Stomach smooth muscle (tissue), 2 donors: ENCODE data around the gene BNC1.

ENCODE experiments used
- H3K27ac ChIP-seq: one replicate; pipeline ENCODE4 v1.7.0; 2013; ENCODE audit warnings: mild to moderate bottlenecking, low read length, inconsistent platforms
- H3K27me3 ChIP-seq, 2 donors: one replicate each; pipeline ENCODE4 v1.7.0; 2013; ENCODE audit warnings: low read length in 2 of 2; ENCODE audit not compliant: insufficient read depth in 2 of 2, control insufficient read depth in 1 of 2
- H3K36me3 ChIP-seq, 2 donors: one replicate each; pipeline ENCODE4 v1.7.0; 2013; ENCODE audit warnings: low read length in 2 of 2; ENCODE audit not compliant: control insufficient read depth in 2 of 2, insufficient read depth in 2 of 2
- H3K4me1 ChIP-seq: one replicate; pipeline ENCODE4 v1.7.0; 2013; ENCODE audit warnings: low read length; ENCODE audit not compliant: control insufficient read depth, insufficient read depth
- H3K4me3 ChIP-seq, 2 donors: one replicate each; pipeline ENCODE4 v1.7.0; 2013; ENCODE audit warnings: low read length in 2 of 2
- H3K9ac ChIP-seq, 2 donors: one replicate each; pipeline ENCODE4 v1.7.0; 2013; ENCODE audit warnings: low read length in 2 of 2, mild to moderate bottlenecking in 1 of 2
- H3K9me3 ChIP-seq, 2 donors: one replicate each; pipeline ENCODE4 v1.7.0; 2013; ENCODE audit warnings: low read length in 2 of 2; ENCODE audit not compliant: control insufficient read depth in 2 of 2
- donor health status: healthy.
- donor health status: Pancreatic carcinoma.

The BNC1 gene

DNA sequence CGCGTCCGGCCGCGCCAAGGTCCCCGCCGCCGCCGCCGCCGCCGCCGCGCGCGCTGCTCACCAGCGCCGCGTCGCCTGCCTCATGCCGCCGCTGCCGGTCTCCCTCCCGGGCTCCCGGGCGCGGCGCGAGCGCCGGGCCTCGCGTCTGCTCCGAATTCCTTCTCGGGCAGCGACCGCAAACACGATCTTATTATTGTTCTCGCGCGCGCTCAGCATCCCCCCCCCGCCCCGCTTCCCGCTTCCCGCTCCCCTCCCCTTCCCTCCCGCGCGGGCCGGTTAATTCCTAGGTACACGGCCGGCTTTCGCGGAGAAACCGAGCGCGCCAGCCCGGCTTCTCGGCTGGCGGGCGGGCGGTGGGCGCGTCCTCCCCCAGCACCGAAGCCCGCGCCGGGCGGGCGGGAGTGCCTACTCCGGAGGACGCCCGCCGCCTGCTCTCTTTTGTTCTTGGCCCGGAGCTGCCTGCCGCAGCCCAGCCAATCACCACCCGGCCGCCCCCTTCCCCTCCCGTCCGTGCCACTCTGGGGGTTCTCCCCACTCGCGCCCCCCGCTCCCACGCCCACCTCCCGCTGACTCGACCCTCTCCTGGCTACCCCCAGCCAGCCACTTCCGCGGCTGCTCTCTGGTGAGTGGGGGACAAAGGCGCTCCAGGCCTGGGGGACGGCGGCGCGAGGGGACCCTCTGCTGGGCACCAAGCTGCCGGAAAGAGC is 76.7 kb downstream of the BNC1 start, which contains the start of gene HDGFL3:
Gene HDGFL3, minus strand, starts transcription at position 164 of the 707 bp plus-strand sequence. CDS start 409 bp downstream, outside the sequence.
- Histone ChIP-seq H3K36me3 (no peaks in the 10 kb centered on the region), H3K4me1 (peaks cover 9% of the 10 kb centered on the region), H3K4me3 (peak within 1 kb of the TSS; percentile 82 to 85), H3K27me3 (peaks cover 2 to 4% of the 10 kb centered on the region in 2 donors), H3K9ac (peak within 1 kb of the TSS; percentile 80 to 84), H3K27ac (peak within 1 kb of the TSS; percentile 69), H3K9me3 (no peaks in the 10 kb centered on the region)

GRCh38 chr15:83207009-83207659 is 77.3 kb downstream of the BNC1 start:
- Histone ChIP-seq H3K27ac (peak overlapping the region; percentile 69), H3K36me3 (no peaks in the 10 kb centered on the region), H3K9ac (peak overlapping the region; percentile 80 to 84), H3K4me1 (peaks cover 9% of the 10 kb centered on the region), H3K9me3 (no peaks in the 10 kb centered on the region), H3K4me3 (peak overlapping the region; percentile 82 to 85), H3K27me3 (peaks cover 2 to 4% of the 10 kb centered on the region in 2 donors)

GRCh38 chr15:83206526-83207008 is 77.9 kb downstream of the BNC1 start:
- H3K9me3 ChIP-seq, result no peaks in the 10 kb centered on the region
- H3K27me3 ChIP-seq, result peaks cover 2 to 4% of the 10 kb centered on the region in 2 donors
- peak overlapping the region; percentile 80 to 84 for H3K9ac ChIP-seq
- H3K4me3 ChIP-seq, result peak overlapping the region; percentile 82 to 85
- peak overlapping the region; percentile 69 for H3K27ac ChIP-seq
- no peaks in the 10 kb centered on the region for H3K36me3 ChIP-seq
- H3K4me1 ChIP-seq, result peaks cover 9% of the 10 kb centered on the region
